Measurements from ENCODE around the gene CACNG4.

CACNG4 gene

GRCh38 chr17:66963909-66964771 lies at the start of gene CACNG4:
Gene CACNG4 (plus strand): TSS chr17:66964707. CDS start chr17:66964912, 205 bp downstream.
- no peak for DNase-seq

- no peak for DNase-seq
Observed at GRCh38 chr17:66915204-66915611, 49.3 kb upstream of the CACNG4 start.

GRCh38 chr17:66915792-66916191 lies 48.7 kb upstream of the CACNG4 start:
- no peak for DNase-seq

- no peak for DNase-seq
Observed at GRCh38 chr17:66916946-66917345, 47.6 kb upstream of the CACNG4 start.

GRCh38 chr17:66918896-66919295 lies 45.6 kb upstream of the CACNG4 start:
- DNase-seq = no peak

GRCh38 chr17:66920435-66920834 lies 44.1 kb upstream of the CACNG4 start:
- DNase-seq = no peak

- DNase-seq = no peak
Observed at GRCh38 chr17:66920950-66921349, 43.6 kb upstream of the CACNG4 start.

- no peak for DNase-seq
Observed at GRCh38 chr17:66923886-66924285, 40.6 kb upstream of the CACNG4 start.

- DNase-seq = no peak
Observed at GRCh38 chr17:66925811-66926500, 38.6 kb upstream of the CACNG4 start.

GRCh38 chr17:66928949-66929348 lies 35.6 kb upstream of the CACNG4 start:
- no peak for DNase-seq

- no peak for DNase-seq
Observed at GRCh38 chr17:66929591-66929990, 34.9 kb upstream of the CACNG4 start.

- no peak for DNase-seq
Observed at GRCh38 chr17:66930933-66931332, 33.6 kb upstream of the CACNG4 start.

GRCh38 chr17:66932311-66932710 lies 32.2 kb upstream of the CACNG4 start:
- DNase-seq = no peak

- no peak for DNase-seq
Observed at GRCh38 chr17:66934040-66934439, 30.5 kb upstream of the CACNG4 start.

- DNase-seq = no peak
Observed at GRCh38 chr17:66935717-66936116, 28.8 kb upstream of the CACNG4 start.

GRCh38 chr17:66938656-66939055 lies 25.9 kb upstream of the CACNG4 start:
- DNase-seq = no peak

- no peak for DNase-seq
Observed at GRCh38 chr17:66939461-66940114, 24.9 kb upstream of the CACNG4 start.

- no peak for DNase-seq
Observed at GRCh38 chr17:66941249-66941648, 23.3 kb upstream of the CACNG4 start.

- no peak for DNase-seq
Observed at GRCh38 chr17:66941773-66942450, 22.6 kb upstream of the CACNG4 start.

GRCh38 chr17:66942451-66943264 lies 21.8 kb upstream of the CACNG4 start:
- DNase-seq = no peak

GRCh38 chr17:66943484-66943883 lies 21.0 kb upstream of the CACNG4 start:
- no peak for DNase-seq
